DMS 273 treated with DMSO at 0.1 percent for 48 hours (cell line): ENCODE measurements around the gene CNTFR.
A peak's percentile ranks its signal among the peaks of the same experiment; 100 is the strongest.

Experiments used
- DNase-seq: peaks from one replicate; lab custom pipeline; 2025; lab: John Stamatoyannopoulos, UW

The CNTFR gene

DNA sequence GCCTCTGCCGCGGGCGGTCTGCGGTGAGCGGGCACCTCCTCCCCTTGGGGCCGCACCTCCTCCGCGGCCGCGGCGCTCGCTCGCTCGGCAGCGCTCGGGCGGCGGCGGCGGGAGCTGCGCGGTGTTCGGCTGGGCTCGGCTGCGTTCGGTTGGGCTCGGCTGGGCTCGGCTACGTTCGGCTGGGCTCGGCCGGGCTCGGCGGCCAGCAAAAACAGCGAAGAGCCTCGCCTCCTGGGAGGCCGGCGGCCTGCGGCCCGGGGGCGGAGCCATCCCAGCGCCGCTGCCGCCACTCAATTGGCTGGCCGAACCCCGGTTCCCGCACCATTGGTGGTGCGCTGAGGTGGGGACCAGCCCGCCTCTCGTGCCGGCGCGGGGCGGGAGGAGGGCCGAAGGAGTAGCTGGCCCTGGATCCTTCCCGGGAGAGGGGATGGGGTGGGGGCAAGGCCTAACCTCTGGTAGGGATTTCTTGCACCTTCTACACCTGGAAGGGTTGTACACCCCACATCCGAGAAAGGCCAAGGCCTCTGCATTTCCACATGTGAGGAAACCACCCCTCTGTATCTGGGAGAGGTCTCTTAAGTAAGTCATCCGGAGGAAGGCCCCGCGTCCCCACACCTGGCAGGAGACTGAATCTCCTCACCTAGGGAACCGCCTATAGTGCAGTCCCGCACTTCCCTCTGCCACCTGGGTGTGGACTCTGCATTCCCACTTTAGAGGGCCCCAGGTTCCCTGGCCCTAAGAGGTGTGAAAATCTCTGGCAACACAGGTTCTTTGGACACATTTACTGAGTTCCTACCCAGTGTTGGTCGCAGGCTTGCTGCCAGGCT lies 66.3 kb downstream of the CNTFR start, which contains the start of gene ENHO:
Gene ENHO (minus strand): TSS at position 20 of the 827 bp plus-strand sequence. CDS start 1,295 bp downstream, outside the sequence.
- peak; percentile 64 for DNase-seq

DNA sequence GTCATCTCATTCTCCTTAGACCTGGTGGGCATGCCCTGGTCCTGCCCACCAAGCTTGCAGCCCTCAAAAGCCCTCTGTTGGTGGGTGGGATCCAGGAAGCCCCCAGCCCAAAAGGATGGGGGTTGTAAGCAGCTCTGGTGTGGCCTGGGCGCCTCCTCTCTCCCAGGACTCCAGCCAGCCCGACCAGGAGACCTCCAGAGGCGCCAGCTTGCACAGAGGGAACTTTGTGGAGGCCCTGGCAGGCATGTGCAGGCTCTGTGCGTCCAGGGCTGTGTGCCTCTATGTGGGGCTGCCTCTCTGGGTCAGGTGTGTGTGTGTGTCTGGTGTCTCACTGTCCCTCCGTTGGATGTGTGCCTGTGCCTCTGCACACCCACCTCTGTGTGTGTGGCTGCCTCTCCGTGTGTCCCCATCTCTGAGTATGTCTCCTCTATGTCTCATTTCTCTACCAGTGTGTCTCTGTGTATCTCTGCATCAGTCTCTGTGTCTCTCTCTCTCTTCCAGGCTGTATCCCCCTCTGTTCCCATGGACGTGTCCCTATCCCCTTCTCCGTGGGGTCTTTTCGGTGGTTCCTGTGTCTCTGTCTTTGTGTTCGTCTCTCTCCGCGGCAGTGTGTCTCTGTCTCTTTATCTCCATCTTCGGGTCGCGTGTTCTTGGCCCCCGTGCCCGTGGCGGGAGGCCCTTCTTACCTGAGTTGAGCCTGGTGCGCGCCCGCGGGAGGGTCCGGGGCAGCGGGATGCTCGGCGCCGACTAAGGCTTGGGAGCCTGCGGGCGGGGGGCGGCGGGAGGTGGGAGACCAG lies 67.2 kb downstream of the CNTFR start:
- no peak for DNase-seq

DNA sequence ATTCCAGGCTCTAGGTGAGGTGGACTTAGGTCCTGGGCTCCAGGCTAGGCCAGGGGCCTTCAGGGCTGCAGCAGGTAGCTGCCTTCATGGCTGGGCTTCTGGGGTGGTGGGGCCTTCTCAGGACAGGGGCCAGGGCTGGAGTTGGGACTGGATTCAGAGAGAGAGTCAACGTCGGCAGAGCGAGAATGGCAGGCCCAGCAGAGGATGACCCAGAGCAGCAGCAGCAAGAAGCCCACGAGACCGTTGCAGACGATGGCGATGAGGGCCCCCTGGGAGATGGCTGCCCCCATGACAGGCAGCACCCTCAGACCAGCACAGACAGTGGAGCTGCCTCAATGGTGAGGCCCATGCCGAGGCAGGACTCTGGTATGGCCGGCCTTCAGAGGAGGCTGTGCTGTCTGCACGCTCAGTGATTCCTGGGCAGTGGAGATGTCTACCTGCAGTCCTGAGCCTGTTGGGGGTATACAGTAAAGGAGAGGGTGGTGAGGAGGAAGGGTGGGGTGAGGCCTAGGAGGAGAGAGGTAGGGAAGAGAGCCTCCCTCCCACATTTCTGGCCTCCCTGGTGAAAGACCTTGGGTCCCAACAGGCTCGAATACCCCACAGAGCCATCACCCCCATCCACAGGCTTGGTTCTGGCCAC lies 68.0 kb downstream of the CNTFR start:
- no peak for DNase-seq

DNA sequence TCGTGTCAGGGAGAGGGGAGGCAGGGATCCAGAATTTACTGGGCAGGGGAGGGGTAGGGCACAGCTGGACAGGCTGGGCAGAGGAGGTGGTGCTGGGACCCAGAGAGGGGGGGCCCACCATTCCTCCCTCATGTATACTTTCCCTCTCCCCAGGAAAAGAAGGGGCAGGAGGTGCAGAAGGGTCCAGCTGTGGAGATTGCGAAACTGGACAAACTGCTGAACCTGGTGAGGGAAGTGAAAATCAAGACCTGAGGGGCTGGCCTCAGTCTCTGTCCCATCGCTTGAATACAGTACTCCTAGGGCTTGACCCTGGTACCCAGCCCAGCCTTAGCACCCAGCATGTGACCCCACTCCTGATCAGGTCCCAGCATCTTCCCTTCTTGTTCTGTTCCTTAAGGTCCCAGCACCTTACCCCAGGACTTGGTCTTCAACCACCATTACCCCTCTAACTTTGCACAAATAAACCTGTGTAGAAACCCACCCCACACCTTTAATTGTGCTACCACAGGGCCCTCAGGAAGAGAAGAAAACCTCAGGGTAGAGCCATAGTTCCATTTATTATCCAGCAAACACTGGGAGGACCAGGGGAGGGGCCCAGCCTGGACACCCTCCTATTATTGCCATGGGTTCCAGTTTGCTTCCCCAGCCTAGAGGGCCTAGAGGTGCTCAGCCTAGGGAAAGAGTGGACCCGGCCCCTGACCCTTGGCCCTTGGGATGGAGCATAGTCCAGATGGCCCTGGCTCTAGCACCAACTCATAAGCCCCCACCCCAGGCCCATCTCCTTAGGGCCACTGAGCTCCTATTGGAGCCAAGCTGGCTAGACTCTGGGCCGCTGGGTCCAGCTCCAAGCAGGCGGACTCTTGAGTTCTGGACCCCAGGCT lies 68.8 kb downstream of the CNTFR start:
- DNase-seq = no peak

DNA sequence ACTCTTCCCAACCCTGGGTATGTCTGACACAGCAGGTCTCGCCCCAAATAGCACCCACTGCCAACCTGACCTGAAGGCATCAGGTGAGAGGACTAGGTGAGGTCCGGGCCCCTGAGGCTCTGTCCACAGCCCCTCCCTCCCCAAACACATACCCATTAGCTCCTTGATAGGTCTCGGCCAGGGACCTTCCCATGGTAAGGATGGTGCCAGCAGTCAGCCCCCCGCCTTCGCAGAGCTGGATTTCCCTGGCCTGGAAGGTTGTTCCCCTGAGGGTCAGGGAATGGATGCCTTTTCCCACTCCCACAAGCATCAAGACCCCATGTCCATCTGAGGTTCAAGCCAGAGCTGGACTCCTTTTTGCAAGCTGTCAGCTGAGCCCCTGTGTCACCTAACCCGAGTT lies 69.4 kb downstream of the CNTFR start:
- no peak for DNase-seq

DNA sequence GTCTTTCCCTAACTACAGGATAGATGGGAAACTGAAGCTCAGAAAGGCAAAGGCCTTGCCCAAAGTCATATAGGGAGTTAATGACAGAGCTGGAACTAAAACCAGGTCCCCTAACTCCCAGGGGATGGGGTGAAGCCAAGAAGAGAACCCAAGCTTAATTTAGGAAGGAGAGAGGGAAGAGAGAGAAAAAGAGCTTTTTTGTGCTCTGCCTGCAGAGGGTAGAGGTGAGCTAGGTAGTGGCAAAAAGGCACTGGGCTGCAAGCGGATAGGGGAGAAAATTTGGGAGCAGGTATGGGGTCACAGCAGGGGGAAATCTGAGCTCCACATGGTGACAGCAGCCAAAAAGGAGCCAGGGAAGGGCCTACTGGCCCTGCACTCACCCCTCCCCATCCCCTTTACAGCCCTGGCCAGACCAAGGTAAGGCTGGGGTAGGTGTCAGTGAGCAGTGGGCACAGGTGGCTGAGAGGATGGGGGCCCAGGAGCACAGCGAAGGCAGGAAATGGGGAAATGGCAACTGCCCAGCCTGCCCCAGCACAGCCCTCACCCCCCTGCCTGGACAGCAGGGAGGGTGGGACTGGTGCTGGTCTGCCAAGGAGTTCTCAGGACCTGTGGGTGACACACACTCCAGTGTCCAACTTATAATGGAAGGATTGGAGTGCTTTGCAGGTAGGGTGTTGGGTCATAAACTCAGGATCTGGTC lies 70.1 kb downstream of the CNTFR start:
- no peak for DNase-seq

DNA sequence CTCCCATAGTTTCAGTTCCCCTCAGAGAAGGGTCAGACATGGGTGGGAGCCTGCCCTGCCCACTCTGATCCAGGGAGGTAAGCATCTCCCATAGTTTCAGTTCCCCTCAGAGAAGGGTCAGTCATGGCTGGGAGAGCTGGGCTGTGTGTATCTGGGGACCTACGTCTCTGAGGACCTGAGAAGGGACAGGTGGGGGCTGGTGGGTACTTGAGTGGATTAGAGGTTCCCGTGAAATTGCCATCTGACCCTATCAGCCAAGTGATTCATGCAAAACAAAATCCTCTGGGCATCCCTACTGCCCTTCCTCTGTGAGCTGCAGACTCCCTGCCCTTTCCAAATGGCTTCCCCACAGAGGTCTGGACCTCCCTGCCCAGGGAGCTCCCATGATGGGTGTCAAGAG lies 70.6 kb downstream of the CNTFR start:
- DNase-seq = no peak

DNA sequence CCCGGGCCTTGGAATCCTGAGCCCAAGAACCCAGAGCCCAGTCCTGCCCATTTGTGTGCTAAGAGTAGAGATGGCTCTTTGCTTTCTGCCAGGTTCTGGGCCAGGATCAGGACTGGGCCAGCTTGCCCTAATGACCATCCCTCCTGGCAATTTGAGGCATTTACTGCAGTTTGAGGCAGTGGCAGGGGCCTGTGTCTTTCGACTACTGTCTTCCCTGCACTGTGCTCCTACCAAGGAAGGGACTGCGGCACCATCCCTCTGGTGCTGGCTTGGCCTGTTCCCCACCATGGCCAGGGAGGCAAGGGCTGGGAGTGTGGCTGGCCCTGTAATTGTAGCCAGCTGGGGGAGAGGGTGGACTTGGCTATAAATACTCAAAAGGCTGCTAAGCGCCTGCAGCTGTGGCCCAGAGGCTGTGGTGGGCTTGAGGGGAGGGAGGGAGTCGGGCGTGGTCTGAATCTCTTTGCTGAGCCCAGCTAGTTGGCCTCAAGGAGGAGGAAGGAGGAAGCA lies 71.4 kb downstream of the CNTFR start:
- DNase-seq = no peak

DNA sequence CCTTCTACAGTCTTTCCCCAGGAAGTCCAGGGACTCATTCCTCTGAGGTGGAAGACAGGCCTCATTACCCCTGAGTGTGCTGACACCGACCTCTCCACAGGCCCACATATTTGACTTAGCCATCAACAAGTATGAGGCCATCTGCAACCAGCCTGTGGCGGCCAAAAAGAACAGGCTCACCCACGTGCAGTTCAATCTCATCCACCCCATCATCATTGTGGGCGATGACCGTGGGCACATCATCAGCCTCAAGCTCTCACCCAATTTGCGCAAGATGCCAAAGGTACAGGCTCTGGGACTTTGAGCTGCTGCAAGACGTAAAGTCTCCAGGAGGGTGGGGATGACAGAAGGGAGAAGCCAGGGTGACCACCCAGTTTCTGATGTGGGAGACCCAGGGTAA lies 72.3 kb downstream of the CNTFR start:
- DNase-seq = no peak

DNA sequence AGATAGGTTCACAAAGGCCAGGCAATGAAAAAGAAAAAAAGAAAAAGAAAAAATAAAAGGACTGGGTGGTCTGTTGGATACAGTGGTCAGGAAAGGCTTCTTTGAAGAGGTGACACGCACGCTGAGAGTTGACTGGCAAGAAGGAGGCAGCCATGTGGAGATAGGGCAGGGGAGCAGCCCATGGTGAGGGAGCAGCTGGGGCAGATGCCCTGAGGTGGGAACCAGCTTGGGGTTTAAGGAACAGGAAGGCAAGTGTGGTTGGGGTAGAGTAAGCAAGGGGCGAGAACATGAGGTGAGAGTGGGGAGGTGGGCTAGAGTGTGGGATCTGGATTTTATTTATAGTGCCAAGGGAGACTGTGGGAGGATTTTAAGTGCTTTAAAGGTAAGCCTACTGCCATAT lies 73.6 kb downstream of the CNTFR start:
- no peak for DNase-seq

DNA sequence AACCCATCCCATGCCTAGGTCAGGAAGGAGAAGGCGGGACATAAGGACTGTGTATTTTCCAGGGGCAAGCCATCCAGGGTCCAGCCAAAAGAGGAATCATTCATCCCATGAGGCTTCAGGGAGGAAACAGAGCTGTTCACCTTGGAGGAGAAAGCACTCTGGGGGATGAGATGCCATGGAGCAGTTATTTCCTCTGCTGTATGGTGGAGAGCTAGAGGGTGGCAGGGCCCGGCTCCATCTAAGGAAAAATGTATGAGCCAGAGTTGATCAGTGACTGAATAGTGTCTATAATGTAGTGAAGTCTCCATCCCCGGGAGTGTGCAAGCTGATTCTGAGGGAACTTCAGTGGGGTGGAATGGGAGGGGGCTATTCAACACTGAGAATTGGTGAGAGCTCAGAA lies 74.7 kb downstream of the CNTFR start:
- DNase-seq = no peak

DNA sequence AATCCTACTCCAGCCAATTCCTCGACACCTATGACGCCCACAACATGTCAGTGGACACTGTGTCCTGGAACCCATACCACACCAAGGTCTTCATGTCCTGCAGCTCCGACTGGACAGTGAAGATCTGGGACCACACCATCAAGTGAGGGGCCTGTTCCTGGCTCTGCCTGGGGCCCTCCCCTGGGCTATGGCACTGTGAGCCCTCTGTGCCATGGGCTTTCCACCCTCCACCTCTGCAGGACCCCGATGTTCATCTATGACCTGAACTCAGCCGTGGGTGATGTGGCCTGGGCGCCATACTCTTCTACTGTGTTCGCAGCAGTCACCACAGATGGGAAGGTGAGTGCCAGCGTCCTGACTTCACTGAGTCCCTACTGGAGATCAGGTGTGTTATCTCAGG lies 75.1 kb downstream of the CNTFR start:
- DNase-seq = no peak

DNA sequence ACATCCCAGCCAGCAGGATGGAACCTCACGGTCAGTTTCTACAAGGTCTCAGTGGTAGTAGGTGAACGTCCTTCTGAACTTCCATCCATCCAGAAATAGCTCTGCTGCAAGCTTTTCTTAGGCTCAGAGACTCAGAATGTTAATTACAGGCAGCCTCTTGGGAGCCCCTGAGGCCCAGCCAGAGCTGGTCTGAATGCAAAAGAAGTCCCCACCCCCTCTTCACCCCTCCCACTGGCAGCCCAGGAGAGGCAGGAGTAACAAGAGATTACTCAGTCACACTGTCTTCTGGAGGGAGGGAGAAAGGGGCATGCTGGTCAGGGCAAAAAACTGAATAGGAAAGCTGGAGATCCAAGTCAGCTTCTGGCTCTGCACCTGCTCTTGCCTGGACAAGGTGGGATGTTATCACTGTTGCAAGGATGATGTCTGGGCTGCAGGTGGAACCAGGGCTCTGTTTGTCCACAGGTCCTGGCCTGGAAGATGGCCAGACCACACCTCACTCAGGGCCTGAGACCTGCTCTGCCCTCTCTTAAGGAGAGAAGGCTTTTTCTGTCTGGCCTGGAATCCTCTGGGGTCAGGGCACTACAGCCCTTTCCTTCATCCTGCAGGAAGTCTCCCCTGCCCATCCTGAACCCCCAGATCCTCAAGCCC lies 75.8 kb downstream of the CNTFR start:
- no peak for DNase-seq

DNA sequence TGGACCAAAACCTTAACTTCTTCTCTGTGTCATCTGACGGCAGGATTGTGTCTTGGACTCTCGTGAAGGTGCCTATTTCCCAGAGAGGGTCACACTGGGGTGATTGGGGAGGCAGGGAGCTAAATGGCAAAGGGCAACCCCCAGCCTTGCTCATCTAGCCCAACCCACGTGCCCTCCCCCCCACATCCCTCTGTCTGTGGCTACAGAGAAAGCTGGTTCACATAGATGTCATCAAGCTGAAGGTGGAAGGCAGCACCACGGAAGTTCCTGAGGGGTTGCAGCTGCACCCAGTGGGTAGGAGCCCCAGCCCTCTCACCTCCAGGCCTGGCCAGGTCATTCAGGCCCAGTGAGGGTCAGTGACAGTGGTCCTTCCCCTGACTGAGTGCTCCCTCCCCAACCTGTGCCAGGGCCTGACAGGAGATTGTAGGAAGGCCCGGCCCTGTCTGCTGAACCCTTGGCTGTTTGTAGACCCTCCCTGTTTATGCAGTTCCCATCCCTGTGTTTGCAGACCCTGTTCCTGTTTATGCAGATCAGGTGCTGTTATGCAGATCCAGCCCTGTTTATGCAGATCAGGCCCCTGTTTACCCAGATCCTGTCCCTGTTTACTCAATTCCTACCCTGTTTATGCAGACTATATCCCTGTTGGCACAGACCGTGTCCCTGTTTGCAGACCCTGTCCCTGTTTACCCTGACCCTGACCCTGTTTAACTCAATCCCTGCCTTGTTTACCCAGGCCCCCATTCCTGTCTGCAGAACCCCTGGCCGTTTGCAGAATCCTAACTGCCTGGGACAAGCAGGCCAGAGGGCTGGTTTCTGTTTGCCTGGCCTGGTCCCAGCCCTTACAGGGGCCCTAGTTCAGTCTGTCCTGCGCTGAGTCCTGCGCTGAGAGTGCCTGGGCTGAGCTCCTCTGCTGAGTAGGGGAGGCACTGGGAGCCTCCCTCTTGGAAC lies 77.1 kb downstream of the CNTFR start:
- no peak for DNase-seq

DNA sequence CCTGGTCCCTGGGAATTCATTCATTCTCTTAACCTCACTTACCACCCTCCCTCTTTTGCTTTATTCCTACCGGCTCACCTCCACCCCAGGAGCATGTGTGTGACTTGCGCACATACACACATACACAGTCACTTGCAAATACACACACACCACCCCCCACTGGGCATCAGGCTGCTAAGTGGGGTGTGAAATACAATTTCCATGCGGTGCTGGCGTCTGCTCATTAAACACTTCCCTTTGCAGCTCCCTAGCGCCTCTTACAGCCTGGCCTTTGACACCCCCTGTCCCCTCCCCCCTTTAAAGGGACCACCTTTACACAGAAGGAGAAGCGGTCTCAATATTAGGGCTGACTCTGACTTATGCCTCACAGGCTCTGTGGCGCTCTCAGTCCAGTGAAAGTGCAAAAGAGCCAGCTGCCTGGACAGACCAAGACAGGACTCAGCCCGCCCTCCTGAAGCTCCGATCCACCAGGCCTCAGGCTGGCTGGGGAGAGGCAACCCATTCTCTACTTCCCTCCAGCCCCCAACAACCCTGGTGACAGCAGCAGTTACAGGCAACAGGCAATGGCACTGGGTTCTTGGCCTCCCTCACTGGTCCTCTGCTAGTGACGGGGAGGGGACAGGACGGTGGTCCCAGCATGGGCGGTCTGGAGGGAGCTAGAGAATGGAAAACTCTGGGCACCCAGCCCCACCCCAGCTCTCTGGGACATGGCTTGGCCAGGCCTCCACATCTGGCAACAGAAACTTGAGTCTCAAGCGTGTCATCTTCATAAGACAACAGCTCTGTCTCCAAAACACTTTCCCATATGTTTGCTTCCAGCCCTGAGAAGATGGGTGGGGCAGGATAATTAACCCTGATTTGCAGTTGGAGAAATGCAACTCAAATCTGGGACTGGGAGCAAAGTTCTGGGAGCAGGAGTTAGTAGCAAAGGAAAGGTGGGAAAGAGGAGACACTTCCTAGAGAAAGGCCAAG lies 78.7 kb downstream of the CNTFR start:
- no peak for DNase-seq

DNA sequence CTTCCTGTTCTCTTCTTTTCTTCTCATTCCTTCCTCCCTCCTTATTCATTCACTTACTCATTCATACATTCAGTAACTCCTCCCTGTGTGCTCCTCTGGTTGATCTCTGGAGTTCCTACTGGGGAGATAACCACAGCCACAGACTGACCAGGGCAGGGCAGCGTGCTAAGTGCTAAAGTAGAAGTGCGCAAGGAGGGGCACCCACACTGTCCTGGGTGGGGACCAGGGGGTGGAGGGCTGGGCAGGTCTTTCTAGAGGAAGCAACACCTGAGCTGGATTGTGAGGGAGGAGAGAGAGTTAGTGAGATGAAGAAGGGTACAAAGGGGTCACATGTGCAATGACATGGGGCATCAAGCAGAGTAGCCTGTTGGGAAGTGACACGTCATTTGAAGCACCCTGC lies 80.6 kb downstream of the CNTFR start:
- DNase-seq = no peak

DNA sequence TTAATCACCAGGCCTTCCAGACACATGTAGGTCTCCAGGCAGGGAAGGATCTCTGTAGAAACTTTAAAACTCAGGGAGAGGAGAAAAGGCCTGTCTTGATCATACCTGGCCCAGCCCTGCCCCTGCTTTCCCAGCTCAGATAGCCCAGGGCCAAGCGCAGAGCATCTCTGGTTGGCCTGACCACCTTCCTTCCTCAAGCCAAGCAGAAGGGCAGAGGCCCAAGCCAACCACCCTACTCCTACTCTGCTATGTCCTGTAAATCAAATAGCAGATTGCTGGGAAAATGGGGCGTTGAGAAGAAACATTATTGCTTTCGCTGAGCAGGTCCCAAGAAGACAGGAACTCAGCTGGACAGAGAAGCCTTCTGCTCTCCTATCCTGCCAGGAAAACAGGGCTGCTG lies 81.1 kb downstream of the CNTFR start:
- DNase-seq = no peak

DNA sequence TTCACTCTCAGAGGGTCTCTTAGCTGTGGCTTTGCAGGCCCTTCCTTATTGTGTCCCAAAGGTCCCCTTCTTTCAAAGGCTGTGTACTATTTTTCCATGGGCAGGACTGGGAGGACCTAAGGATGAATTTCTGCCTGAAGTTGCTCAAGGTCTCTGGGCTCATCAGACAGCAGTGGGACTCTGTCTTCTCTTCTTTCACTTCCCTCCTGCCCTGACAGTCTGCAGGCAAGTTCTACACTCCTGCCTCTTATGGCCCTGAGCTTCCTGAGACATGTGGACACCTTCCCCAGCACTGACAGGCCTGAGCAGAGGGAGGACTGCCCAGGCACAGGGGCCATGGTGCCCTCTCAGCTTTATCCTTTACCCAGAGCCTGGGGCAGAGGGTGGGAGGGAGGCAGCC lies 81.6 kb downstream of the CNTFR start:
- no peak for DNase-seq
